CD4-positive, alpha-beta T cell (primary cell): ENCODE results near the gene CADM4. TPM values are rescaled to one million over a fixed set of nuclear protein-coding genes. Genes with fewer than 3 reads are reported as not detected.

Experiments
- ATAC-seq: fragments of 200-7000 bp; cut with Tn5 transposase; one replicate; pipeline ENCODE4 v1.10.0; 2022; ENCODE audit warnings: mild to moderate bottlenecking; ENCODE audit not compliant: poor library complexity
- CTCF ChIA-PET: fragments of 350-600 bp; sonication (Branson Sonifier 250); formaldehyde crosslinking; loops from one replicate; lab custom pipeline; 2021; ENCODE audit warnings: antibody characterized with exemption, inconsistent platforms; lab: Charles Lee
- POLR2A ChIA-PET: fragments of 350-600 bp; sonication (Branson Sonifier 250); formaldehyde crosslinking; loops from one replicate; lab custom pipeline; 2021; ENCODE audit warnings: antibody characterized with exemption, inconsistent platforms; lab: Charles Lee
- DNase-seq, 14 experiments: peaks; one replicate each; pipeline ENCODE4 v3.0.0-alpha.2; 2013 to 2020; ENCODE audit warnings: mixed read lengths in 2 of 14
- H3K27ac ChIP-seq, 2 donors: one replicate each; pipeline versions ENCODE4 v1.5.1 to v1.7.0; 2013; ENCODE audit warnings: low read length in 2 of 2, low read depth in 1 of 2, mild to moderate bottlenecking in 1 of 2
- H3K27me3 ChIP-seq, 2 experiments: 1 replicate in 1 of 2; 2 replicates in 1 of 2; pipeline versions ENCODE4 v1.6.1 to v1.7.0; 2013; ENCODE audit warnings: low read length in 2 of 2, control low read depth in 1 of 2, mild to moderate bottlenecking in 1 of 2, moderate library complexity in 1 of 2; ENCODE audit not compliant: insufficient read depth in 2 of 2, control insufficient read depth in 1 of 2
- H3K36me3 ChIP-seq: one replicate; pipeline ENCODE4 v1.6.1; 2013; ENCODE audit warnings: low read length, control low read depth; ENCODE audit not compliant: insufficient read depth
- H3K4me1 ChIP-seq: one replicate; pipeline ENCODE4 v1.6.1; 2013; ENCODE audit warnings: low read length, control low read depth; ENCODE audit not compliant: insufficient read depth
- H3K4me3 ChIP-seq: one replicate; pipeline ENCODE4 v1.5.1; 2013; ENCODE audit warnings: mild to moderate bottlenecking, low read length, moderate library complexity
- H3K9me3 ChIP-seq, 2 experiments: 1 replicate in 1 of 2; 2 replicates in 1 of 2; pipeline versions ENCODE4 v1.6.1 to v1.7.0; 2013; ENCODE audit warnings: low read length in 2 of 2, mild to moderate bottlenecking in 2 of 2, control low read depth in 1 of 2, moderate library complexity in 1 of 2; ENCODE audit not compliant: control insufficient read depth in 1 of 2, insufficient read depth in 1 of 2
- H3K27ac Mint-ChIP-seq: one replicate; pipeline ENCODE4 v1.8.0; 2020; ENCODE audit warnings: mixed read lengths
- H3K27me3 Mint-ChIP-seq: one replicate; pipeline ENCODE4 v1.8.0; 2021; ENCODE audit warnings: mixed read lengths
- H3K36me3 Mint-ChIP-seq: one replicate; pipeline ENCODE4 v1.8.0; 2021; ENCODE audit warnings: low read depth, mixed read lengths
- H3K4me1 Mint-ChIP-seq: one replicate; pipeline ENCODE4 v1.8.0; 2021; ENCODE audit warnings: low read depth, mixed read lengths
- H3K4me3 Mint-ChIP-seq: one replicate; pipeline ENCODE4 v1.8.0; 2020; ENCODE audit warnings: mild to moderate bottlenecking, mixed read lengths
- H3K9me3 Mint-ChIP-seq: one replicate; pipeline ENCODE4 v1.8.0; 2020; ENCODE audit warnings: mixed read lengths
- CTCF ChIP-seq: fragments of 200-600 bp; IDR thresholded peaks from one replicate; pipeline ENCODE4 v1.8.0; 2022; ENCODE audit warnings: antibody characterized with exemption, mild to moderate bottlenecking
- intact Hi-C, 2 experiments: fragments of 100-400 bp; cut with DNase I in 1 of 2; cut with micrococcal nuclease in 1 of 2; formaldehyde crosslinking; loops; one replicate each; pipeline versions ENCODE4 v1.15.1 to v1.9.0; 2023 to 2025; cut with DNase I, micrococcal nuclease
- polyA plus RNA-seq, 2 donors: library from polyadenylated mRNA; unstranded; fragments of 120-200 nt; gene quantifications; one replicate each; pipeline ENCODE4 v1.2.1, GENCODE V29; 2013
- total RNA-seq, 174 experiments: library from RNA in 2 of 174; stranded (reverse) in 2 of 174; gene quantifications; one replicate each; pipeline ENCODE4 v1.2.3 and lab custom pipeline; 2021 to 2026

Gene CADM4
- total RNA-seq (under 1 TPM; 0.28 to 0.36 TPM), total RNA-seq (lab: John Stamatoyannopoulos, UW) (0.09 to 2.7 (median 0.75) reads per million in 172 experiments)
- 1.1 TPM for polyA plus RNA-seq (2013, experiment 1 of 2)
- 0.88 TPM for polyA plus RNA-seq (2013, experiment 2 of 2)

GRCh38 chr19:43639519-43640423 lies at the start of gene CADM4:
CADM4 (minus strand) TSS chr19:43639850; CDS start chr19:43639790, 60 bp downstream.
- H3K4me3 ChIP-seq = peak within 1 kb of the TSS; percentile 57
- no peak within 1 kb of the TSS for H3K27ac ChIP-seq
- peaks cover 6 to 26% of the 10 kb centered on the region in 2 experiments for H3K27me3 ChIP-seq
- CTCF ChIA-PET = no interaction called here
- no peaks in the 10 kb centered on the region for H3K36me3 Mint-ChIP-seq
- peak within 1 kb of the TSS; percentile 85 for H3K4me3 Mint-ChIP-seq
- H3K9me3 Mint-ChIP-seq = no peaks in the 10 kb centered on the region
- TF ChIP-seq CTCF = no peak
- H3K27me3 Mint-ChIP-seq = peaks cover 33% of the 10 kb centered on the region
- POLR2A ChIA-PET = interaction anchor here (0.5 to 1.4 kb wide), 3 partner anchors 28 to 175 kb away, joined by 3 to 4 read pairs (median 4); no protein-coding TSS in a partner anchor
- H3K27ac Mint-ChIP-seq = no peak within 1 kb of the TSS
- peak; percentile 23 to 84 (median 46) for DNase-seq
- H3K36me3 ChIP-seq = no peaks in the 10 kb centered on the region
- H3K9me3 ChIP-seq = peaks cover 0 to 4% of the 10 kb centered on the region in 2 experiments
- H3K4me1 ChIP-seq = peaks cover 18% of the 10 kb centered on the region
- ATAC-seq = peak; percentile 86
- H3K4me1 Mint-ChIP-seq = peaks cover 13% of the 10 kb centered on the region
- intact Hi-C loops = loop anchor here in 1 of 2 experiments (2.0 kb wide), 1 partner anchor 29 kb away; no protein-coding TSS in a partner anchor

- no peak overlapping the region for H3K4me3 Mint-ChIP-seq
- intact Hi-C loops = no loop called here
- H3K36me3 Mint-ChIP-seq = no peaks in the 10 kb centered on the region
- Histone ChIP-seq H3K27ac (no peak overlapping the region), H3K36me3 (no peaks in the 10 kb centered on the region), H3K27me3 (no peaks in the 10 kb centered on the region), H3K4me1 (no peaks in the 10 kb centered on the region), H3K9me3 (peaks cover 11 to 18% of the 10 kb centered on the region in 2 experiments), H3K4me3 (no peak overlapping the region)
- DNase-seq (no peak), ATAC-seq (no peak)
- peaks cover 2% of the 10 kb centered on the region for H3K9me3 Mint-ChIP-seq
- ChIA-PET POLR2A (no interaction called here), CTCF (no interaction called here)
- TF ChIP-seq CTCF = no peak
- H3K4me1 Mint-ChIP-seq = no peaks in the 10 kb centered on the region
- H3K27me3 Mint-ChIP-seq = peaks cover 9% of the 10 kb centered on the region
- H3K27ac Mint-ChIP-seq = no peak overlapping the region
Measured at GRCh38 chr19:43688059-43688701, 48.5 kb upstream of the CADM4 start.

- TF ChIP-seq CTCF = no peak
- Histone ChIP-seq H3K4me1 (no peaks in the 10 kb centered on the region), H3K9me3 (peaks cover 9 to 18% of the 10 kb centered on the region in 2 experiments), H3K27me3 (no peaks in the 10 kb centered on the region), H3K36me3 (no peaks in the 10 kb centered on the region), H3K27ac (no peak overlapping the region), H3K4me3 (no peak overlapping the region)
- no peak overlapping the region for H3K4me3 Mint-ChIP-seq
- H3K27me3 Mint-ChIP-seq = peaks cover 5% of the 10 kb centered on the region
- POLR2A ChIA-PET = no interaction called here
- no peak overlapping the region for H3K27ac Mint-ChIP-seq
- intact Hi-C loops = no loop called here
- ATAC-seq (no peak), DNase-seq (no peak)
- H3K4me1 Mint-ChIP-seq = no peaks in the 10 kb centered on the region
- CTCF ChIA-PET = interaction anchor here (0.7 kb wide), 1 partner anchor 208 kb away, joined by 4 read pairs; no protein-coding TSS in a partner anchor
- no peaks in the 10 kb centered on the region for H3K36me3 Mint-ChIP-seq
- H3K9me3 Mint-ChIP-seq = peaks cover 2% of the 10 kb centered on the region
Measured at GRCh38 chr19:43687660-43687997, 48.0 kb upstream of the CADM4 start.
